ENCODE results near the gene TRIM29.

The TRIM29 gene

GRCh38 chr11:120078397-120078796 is 59.5 kb downstream of the TRIM29 start:
- TF ChIP-seq CTCF (IDR thresholded peaks at IDR 0.05; ENCODE audit: borderline replicate concordance, insufficient read depth, low read depth, low read length), result no peak
- H3K4me3 ChIP-seq (ENCODE audit: low read depth, low read length), result no peak overlapping the region

GRCh38 chr11:120074076-120074475 is 63.8 kb downstream of the TRIM29 start:
- no peak overlapping the region for H3K4me3 ChIP-seq (ENCODE audit: low read depth, low read length)
- no peak for TF ChIP-seq CTCF (IDR thresholded peaks at IDR 0.05; ENCODE audit: borderline replicate concordance, insufficient read depth, low read depth, low read length)

- no peak overlapping the region for H3K4me3 ChIP-seq (ENCODE audit: low read depth, low read length)
- TF ChIP-seq CTCF (IDR thresholded peaks at IDR 0.05; ENCODE audit: borderline replicate concordance, insufficient read depth, low read depth, low read length), result no peak
These were observed 64.7 kb downstream of the TRIM29 start for GRCh38 chr11:120073196-120073595.

GRCh38 chr11:120068114-120068573 is 69.8 kb downstream of the TRIM29 start:
- no peak overlapping the region for H3K4me3 ChIP-seq (ENCODE audit: low read depth, low read length)
- no peak for TF ChIP-seq CTCF (IDR thresholded peaks at IDR 0.05; ENCODE audit: borderline replicate concordance, insufficient read depth, low read depth, low read length)

- H3K4me3 ChIP-seq (ENCODE audit: low read depth, low read length), result no peak overlapping the region
- TF ChIP-seq CTCF (IDR thresholded peaks at IDR 0.05; ENCODE audit: borderline replicate concordance, insufficient read depth, low read depth, low read length), result no peak
These were observed 70.3 kb downstream of the TRIM29 start for GRCh38 chr11:120067438-120068113.

GRCh38 chr11:120066738-120067437 is 71.0 kb downstream of the TRIM29 start:
- no peak overlapping the region for H3K4me3 ChIP-seq (ENCODE audit: low read depth, low read length)
- TF ChIP-seq CTCF (IDR thresholded peaks at IDR 0.05; ENCODE audit: borderline replicate concordance, insufficient read depth, low read depth, low read length), result no peak

GRCh38 chr11:120065876-120066275 is 72.0 kb downstream of the TRIM29 start:
- TF ChIP-seq CTCF (IDR thresholded peaks at IDR 0.05; ENCODE audit: borderline replicate concordance, insufficient read depth, low read depth, low read length), result no peak
- no peak overlapping the region for H3K4me3 ChIP-seq (ENCODE audit: low read depth, low read length)
